Erythroblast (primary cell): ENCODE results near the gene C2CD3.

Source experiments
- GATA1 ChIP-seq: IDR thresholded peaks from 2 replicates; pipeline ENCODE4 v1.6.1; 2011; ENCODE audit warnings: low read depth, mild to moderate bottlenecking, control low read depth, low read length, moderate library complexity
- POLR2A ChIP-seq: IDR thresholded peaks from 2 replicates; pipeline ENCODE4 v1.6.1; 2011; ENCODE audit warnings: mild to moderate bottlenecking, low read length

GRCh38 chr11:74022546-74022945 lies 148.3 kb downstream of the C2CD3 start:
- TF ChIP-seq POLR2A = no peak
- no peak for TF ChIP-seq GATA1
